ENCODE measurements around the gene BBC3. TPM values are rescaled to one million over a fixed set of nuclear protein-coding genes. Genes with fewer than 3 reads are reported as not detected.
A peak's percentile ranks its signal among the peaks of the same experiment; 100 is the strongest.
"Not testable (repeated sequence)": the region's sequence is repeated elsewhere in the genome, so short reads cannot be mapped to it uniquely, and the experiment has no call there.

The BBC3 gene
- polyA plus RNA-seq, 1 donor (not counting 4 experiments of a cell fraction or from before 2014, with no cell fraction given): 1.1 TPM

- no peak overlapping the region for H2AFZ ChIP-seq (ENCODE audit: control insufficient read depth, low read length)
- no peak overlapping the region for H3K4me3 ChIP-seq (ENCODE audit: control insufficient read depth in 2 of 3, extremely low read depth in 1 of 3, insufficient read depth in 2 of 3, low read depth in 1 of 3, low read length in 3 of 3)
- peaks cover 4 to 7% of the 10 kb centered on the region in 2 experiments for H3K36me3 ChIP-seq (ENCODE audit: control insufficient read depth in 2 of 2, extremely low read depth in 1 of 2, insufficient read depth in 2 of 2, low read length in 2 of 2)
- no peaks in the 10 kb centered on the region for H3K9me1 ChIP-seq (ENCODE audit: control insufficient read depth, extremely low read depth, insufficient read depth, low read length)
- no peak overlapping the region for H3K4me2 ChIP-seq (ENCODE audit: control insufficient read depth, extremely low read depth, insufficient read depth, low read depth, low read length)
- peaks cover 6% of the 10 kb centered on the region for H3K79me2 ChIP-seq (ENCODE audit: control insufficient read depth, insufficient read depth, low read length)
- no peaks in the 10 kb centered on the region for H4K20me1 ChIP-seq (ENCODE audit: control insufficient read depth, extremely low read depth, insufficient read depth, low read length)
- peak overlapping the region; percentile 33 for H3K27ac ChIP-seq (ENCODE audit: control insufficient read depth, insufficient read depth, low read length)
- no peak overlapping the region for H3K9ac ChIP-seq (ENCODE audit: control insufficient read depth, extremely low read depth, insufficient read depth, low read length)
- peaks cover 31% of the 10 kb centered on the region for H3K4me1 ChIP-seq (ENCODE audit: control insufficient read depth, extremely low read depth, insufficient read depth, low read length)
- FAIRE-seq (no peak), DNase-seq (ENCODE audit: low read depth, low spot score) (no peak)
- dilution Hi-C loops (cut with MboI; ENCODE audit: extremely low pct_ligation_motif_present, low sequenced_read_pairs): no loop called here
- no peaks in the 10 kb centered on the region for H3K9me3 ChIP-seq (ENCODE audit: control insufficient read depth, low read depth, low read length)
- no peaks in the 10 kb centered on the region for H3K27me3 ChIP-seq (ENCODE audit: control insufficient read depth, extremely low read depth, insufficient read depth, low read length)
- TF ChIP-seq EZH2 (IDR thresholded peaks at IDR 0.05; ENCODE audit: low read length): no peak
- TF ChIP-seq, protein P1, sequence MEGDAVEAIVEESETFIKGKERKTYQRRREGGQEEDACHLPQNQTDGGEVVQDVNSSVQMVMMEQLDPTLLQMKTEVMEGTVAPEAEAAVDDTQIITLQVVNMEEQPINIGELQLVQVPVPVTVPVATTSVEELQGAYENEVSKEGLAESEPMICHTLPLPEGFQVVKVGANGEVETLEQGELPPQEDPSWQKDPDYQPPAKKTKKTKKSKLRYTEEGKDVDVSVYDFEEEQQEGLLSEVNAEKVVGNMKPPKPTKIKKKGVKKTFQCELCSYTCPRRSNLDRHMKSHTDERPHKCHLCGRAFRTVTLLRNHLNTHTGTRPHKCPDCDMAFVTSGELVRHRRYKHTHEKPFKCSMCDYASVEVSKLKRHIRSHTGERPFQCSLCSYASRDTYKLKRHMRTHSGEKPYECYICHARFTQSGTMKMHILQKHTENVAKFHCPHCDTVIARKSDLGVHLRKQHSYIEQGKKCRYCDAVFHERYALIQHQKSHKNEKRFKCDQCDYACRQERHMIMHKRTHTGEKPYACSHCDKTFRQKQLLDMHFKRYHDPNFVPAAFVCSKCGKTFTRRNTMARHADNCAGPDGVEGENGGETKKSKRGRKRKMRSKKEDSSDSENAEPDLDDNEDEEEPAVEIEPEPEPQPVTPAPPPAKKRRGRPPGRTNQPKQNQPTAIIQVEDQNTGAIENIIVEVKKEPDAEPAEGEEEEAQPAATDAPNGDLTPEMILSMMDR (optimal IDR thresholded peaks at IDR 0.05 in 1 of 3, IDR thresholded peaks at IDR 0.05 in 1 of 3, conservative IDR thresholded peaks at IDR 0.05 in 1 of 3; ENCODE audit: extremely low read depth in 1 of 3, insufficient read depth in 2 of 3, low read length in 3 of 3): no peak
These were observed 23.0 kb upstream of the BBC3 start for GRCh38 chr19:47253970-47254369.

DNA sequence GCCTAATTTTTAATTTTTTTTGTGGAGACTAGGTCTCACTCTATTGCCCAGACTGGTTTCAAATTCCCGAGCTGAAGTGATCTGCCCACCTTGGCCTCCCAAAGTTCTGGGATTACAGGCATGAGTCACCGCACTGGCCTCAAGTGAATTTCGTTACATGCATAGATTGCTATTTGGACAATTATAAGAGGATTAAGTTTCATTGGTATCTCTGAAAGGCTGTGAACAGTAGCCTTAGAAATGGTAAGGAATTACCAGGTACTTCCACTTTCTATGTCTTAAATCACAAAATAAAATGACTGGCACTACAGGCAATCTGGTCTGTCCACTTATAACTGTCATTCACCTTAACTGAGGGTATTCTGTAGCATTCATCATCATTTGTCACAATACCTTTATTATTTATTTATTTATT lies 22.5 kb upstream of the BBC3 start:
- FAIRE-seq (peak; percentile 55), DNase-seq (ENCODE audit: low read depth, low spot score) (no peak)
- peak overlapping the region; percentile 33 for H3K27ac ChIP-seq (ENCODE audit: control insufficient read depth, insufficient read depth, low read length)
- H3K4me2 ChIP-seq (ENCODE audit: control insufficient read depth, extremely low read depth, insufficient read depth, low read depth, low read length): peak overlapping the region; percentile 17
- TF ChIP-seq, protein P1 (optimal IDR thresholded peaks at IDR 0.05 in 1 of 3, IDR thresholded peaks at IDR 0.05 in 1 of 3, conservative IDR thresholded peaks at IDR 0.05 in 1 of 3; ENCODE audit: extremely low read depth in 1 of 3, insufficient read depth in 2 of 3, low read length in 3 of 3): no peak
- no peak for TF ChIP-seq EZH2 (IDR thresholded peaks at IDR 0.05; ENCODE audit: low read length)
- peaks cover 0 to 2% of the 10 kb centered on the region in 2 experiments for H3K36me3 ChIP-seq (ENCODE audit: control insufficient read depth in 2 of 2, extremely low read depth in 1 of 2, insufficient read depth in 2 of 2, low read length in 2 of 2)
- dilution Hi-C loops (cut with MboI; ENCODE audit: extremely low pct_ligation_motif_present, low sequenced_read_pairs): no loop called here
- no peaks in the 10 kb centered on the region for H3K9me1 ChIP-seq (ENCODE audit: control insufficient read depth, extremely low read depth, insufficient read depth, low read length)
- H3K4me3 ChIP-seq (ENCODE audit: control insufficient read depth in 2 of 3, extremely low read depth in 1 of 3, insufficient read depth in 2 of 3, low read depth in 1 of 3, low read length in 3 of 3): no peak overlapping the region
- H3K9me3 ChIP-seq (ENCODE audit: control insufficient read depth, low read depth, low read length): no peaks in the 10 kb centered on the region
- no peak overlapping the region for H2AFZ ChIP-seq (ENCODE audit: control insufficient read depth, low read length)
- no peaks in the 10 kb centered on the region for H4K20me1 ChIP-seq (ENCODE audit: control insufficient read depth, extremely low read depth, insufficient read depth, low read length)
- peaks cover 31% of the 10 kb centered on the region for H3K4me1 ChIP-seq (ENCODE audit: control insufficient read depth, extremely low read depth, insufficient read depth, low read length)
- no peaks in the 10 kb centered on the region for H3K27me3 ChIP-seq (ENCODE audit: control insufficient read depth, extremely low read depth, insufficient read depth, low read length)
- H3K9ac ChIP-seq (ENCODE audit: control insufficient read depth, extremely low read depth, insufficient read depth, low read length): peak overlapping the region; percentile 13
- H3K79me2 ChIP-seq (ENCODE audit: control insufficient read depth, insufficient read depth, low read length): peaks cover 6% of the 10 kb centered on the region

GRCh38 chr19:47253016-47253415 lies 22.0 kb upstream of the BBC3 start:
- DNase-seq (ENCODE audit: low read depth, low spot score); H3K79me2 ChIP-seq (ENCODE audit: control insufficient read depth, insufficient read depth, low read length); H3K27me3 ChIP-seq (ENCODE audit: control insufficient read depth, extremely low read depth, insufficient read depth, low read length); H3K36me3 ChIP-seq (ENCODE audit: control insufficient read depth in 2 of 2, extremely low read depth in 1 of 2, insufficient read depth in 2 of 2, low read length in 2 of 2); H4K20me1 ChIP-seq (ENCODE audit: control insufficient read depth, extremely low read depth, insufficient read depth, low read length); H3K4me3 ChIP-seq (ENCODE audit: control insufficient read depth in 2 of 3, extremely low read depth in 1 of 3, insufficient read depth in 2 of 3, low read depth in 1 of 3, low read length in 3 of 3); H3K9me1 ChIP-seq (ENCODE audit: control insufficient read depth, extremely low read depth, insufficient read depth, low read length); dilution Hi-C loops (cut with MboI; ENCODE audit: extremely low pct_ligation_motif_present, low sequenced_read_pairs); H3K9me3 ChIP-seq (ENCODE audit: control insufficient read depth, low read depth, low read length); FAIRE-seq; H2AFZ ChIP-seq (ENCODE audit: control insufficient read depth, low read length): not testable (repeated sequence)
- peaks cover 27% of the 10 kb centered on the region for H3K4me1 ChIP-seq (ENCODE audit: control insufficient read depth, extremely low read depth, insufficient read depth, low read length)
- peak overlapping the region; percentile 13 for H3K9ac ChIP-seq (ENCODE audit: control insufficient read depth, extremely low read depth, insufficient read depth, low read length)
- peak overlapping the region; percentile 33 for H3K27ac ChIP-seq (ENCODE audit: control insufficient read depth, insufficient read depth, low read length)
- peak overlapping the region; percentile 17 for H3K4me2 ChIP-seq (ENCODE audit: control insufficient read depth, extremely low read depth, insufficient read depth, low read depth, low read length)
